ENCODE measurements around the gene LRMDA. TPM values are rescaled to one million over a fixed set of nuclear protein-coding genes. Genes with fewer than 3 reads are reported as not detected.

LRMDA gene
- total RNA-seq, 1 donor from 2014 or later, result 19.4 TPM

DNA sequence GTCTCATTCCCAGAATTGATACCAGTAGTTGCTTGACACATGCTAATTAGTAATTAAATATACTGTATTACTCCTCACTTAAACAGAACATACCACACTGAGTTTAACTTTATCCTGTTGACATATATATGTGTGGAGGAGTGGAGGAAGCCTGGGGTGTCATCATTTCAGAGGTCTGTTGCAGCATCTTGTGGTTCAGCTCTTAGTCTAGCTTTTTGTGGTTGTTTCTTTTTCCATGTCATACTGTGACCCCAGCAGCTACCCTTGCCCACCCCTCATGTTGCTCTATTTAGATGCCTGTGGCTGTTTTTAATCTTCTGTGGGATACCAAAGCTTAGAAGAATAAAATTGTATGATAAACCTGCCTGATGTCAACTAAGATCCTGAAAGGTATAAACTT lies 875.4 kb downstream of the LRMDA start:
- Mint-ChIP-seq H3K27me3 (ENCODE audit: unreplicated experiment) (no peaks in the 10 kb centered on the region), H3K4me1 (ENCODE audit: unreplicated experiment) (peaks cover 31% of the 10 kb centered on the region), H3K9me3 (ENCODE audit: unreplicated experiment) (no peaks in the 10 kb centered on the region), H3K27ac (ENCODE audit: unreplicated experiment) (no peak overlapping the region), H3K4me3 (ENCODE audit: unreplicated experiment) (no peak overlapping the region), H3K36me3 (ENCODE audit: low read depth, unreplicated experiment) (no peaks in the 10 kb centered on the region)
- TF ChIP-seq, protein P1, sequence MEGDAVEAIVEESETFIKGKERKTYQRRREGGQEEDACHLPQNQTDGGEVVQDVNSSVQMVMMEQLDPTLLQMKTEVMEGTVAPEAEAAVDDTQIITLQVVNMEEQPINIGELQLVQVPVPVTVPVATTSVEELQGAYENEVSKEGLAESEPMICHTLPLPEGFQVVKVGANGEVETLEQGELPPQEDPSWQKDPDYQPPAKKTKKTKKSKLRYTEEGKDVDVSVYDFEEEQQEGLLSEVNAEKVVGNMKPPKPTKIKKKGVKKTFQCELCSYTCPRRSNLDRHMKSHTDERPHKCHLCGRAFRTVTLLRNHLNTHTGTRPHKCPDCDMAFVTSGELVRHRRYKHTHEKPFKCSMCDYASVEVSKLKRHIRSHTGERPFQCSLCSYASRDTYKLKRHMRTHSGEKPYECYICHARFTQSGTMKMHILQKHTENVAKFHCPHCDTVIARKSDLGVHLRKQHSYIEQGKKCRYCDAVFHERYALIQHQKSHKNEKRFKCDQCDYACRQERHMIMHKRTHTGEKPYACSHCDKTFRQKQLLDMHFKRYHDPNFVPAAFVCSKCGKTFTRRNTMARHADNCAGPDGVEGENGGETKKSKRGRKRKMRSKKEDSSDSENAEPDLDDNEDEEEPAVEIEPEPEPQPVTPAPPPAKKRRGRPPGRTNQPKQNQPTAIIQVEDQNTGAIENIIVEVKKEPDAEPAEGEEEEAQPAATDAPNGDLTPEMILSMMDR (IDR thresholded peaks at IDR 0.05; ENCODE audit: unreplicated experiment), result no peak
- DNase-seq (ENCODE audit: low spot score), result no peak

DNA sequence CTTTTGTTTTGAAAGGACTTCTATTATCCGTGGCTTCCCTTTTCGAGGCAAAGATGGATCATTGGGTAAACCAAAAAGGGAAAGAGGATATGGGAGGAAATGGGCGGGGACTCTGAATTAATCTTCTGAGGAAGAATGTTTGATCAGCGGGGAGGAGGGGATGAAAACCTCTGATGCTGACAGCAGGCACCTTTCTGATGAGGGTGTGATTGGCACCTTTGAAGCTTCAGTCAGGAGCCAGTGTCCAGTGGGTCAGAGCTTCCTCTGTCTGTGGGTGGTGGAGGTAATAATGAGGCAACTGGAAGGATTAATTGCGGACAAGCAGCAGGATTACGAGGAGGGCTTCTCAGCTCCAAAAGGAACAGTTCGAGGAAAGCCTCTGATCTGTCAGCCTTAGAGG lies 877.6 kb downstream of the LRMDA start:
- H3K27ac Mint-ChIP-seq (ENCODE audit: unreplicated experiment), result no peak overlapping the region
- no peak overlapping the region for H3K4me3 Mint-ChIP-seq (ENCODE audit: unreplicated experiment)
- DNase-seq (ENCODE audit: low spot score), result no peak
- H3K36me3 Mint-ChIP-seq (ENCODE audit: low read depth, unreplicated experiment), result no peaks in the 10 kb centered on the region
- TF ChIP-seq, protein P1 (IDR thresholded peaks at IDR 0.05; ENCODE audit: unreplicated experiment), result no peak
- no peaks in the 10 kb centered on the region for H3K9me3 Mint-ChIP-seq (ENCODE audit: unreplicated experiment)
- no peaks in the 10 kb centered on the region for H3K27me3 Mint-ChIP-seq (ENCODE audit: unreplicated experiment)
- H3K4me1 Mint-ChIP-seq (ENCODE audit: unreplicated experiment), result peaks cover 11% of the 10 kb centered on the region

DNA sequence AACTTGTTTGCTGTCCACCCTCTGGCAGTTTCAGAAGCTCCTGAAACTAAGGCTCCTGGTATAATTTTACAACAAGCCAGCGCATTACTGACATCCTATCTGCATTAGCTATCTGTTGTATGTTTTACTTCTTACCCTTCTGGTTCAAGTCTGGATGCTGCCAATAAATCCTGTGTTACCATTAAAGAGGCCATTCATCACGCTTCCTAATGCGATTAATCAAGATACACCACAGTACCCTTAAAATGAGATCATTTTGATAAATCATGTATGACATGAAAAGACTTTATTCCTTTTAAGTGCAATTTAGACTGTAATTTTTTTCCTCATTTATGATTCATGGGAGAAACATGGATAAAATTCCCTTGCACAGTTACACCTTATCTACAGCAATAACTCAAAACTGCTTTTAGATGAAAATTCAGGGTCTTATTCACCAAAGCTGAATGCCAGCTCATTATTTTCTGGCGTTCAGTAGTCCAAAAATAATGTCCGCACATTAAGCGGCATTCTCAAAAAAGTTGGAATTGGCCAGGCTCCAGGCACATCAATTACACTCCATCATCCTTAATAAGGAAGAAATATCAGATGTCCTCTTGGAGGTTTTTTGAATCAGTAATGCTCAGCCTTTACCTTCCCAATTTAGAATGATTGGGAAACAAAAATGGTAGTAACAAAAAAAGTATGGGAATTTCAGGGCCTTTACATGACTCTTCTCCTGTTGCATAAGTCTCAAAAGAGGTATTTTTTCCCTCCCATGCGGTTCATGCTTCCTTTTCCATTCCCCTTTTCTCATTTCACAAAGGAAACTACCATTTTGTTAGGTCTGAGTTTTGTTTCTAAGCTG lies 878.5 kb downstream of the LRMDA start:
- Mint-ChIP-seq H3K36me3 (ENCODE audit: low read depth, unreplicated experiment) (no peaks in the 10 kb centered on the region), H3K4me3 (ENCODE audit: unreplicated experiment) (no peak overlapping the region), H3K9me3 (ENCODE audit: unreplicated experiment) (no peaks in the 10 kb centered on the region), H3K4me1 (ENCODE audit: unreplicated experiment) (peaks cover 5% of the 10 kb centered on the region), H3K27ac (ENCODE audit: unreplicated experiment) (no peak overlapping the region), H3K27me3 (ENCODE audit: unreplicated experiment) (no peaks in the 10 kb centered on the region)
- no peak for DNase-seq (ENCODE audit: low spot score)
- TF ChIP-seq, protein P1 (IDR thresholded peaks at IDR 0.05; ENCODE audit: unreplicated experiment), result no peak

DNA sequence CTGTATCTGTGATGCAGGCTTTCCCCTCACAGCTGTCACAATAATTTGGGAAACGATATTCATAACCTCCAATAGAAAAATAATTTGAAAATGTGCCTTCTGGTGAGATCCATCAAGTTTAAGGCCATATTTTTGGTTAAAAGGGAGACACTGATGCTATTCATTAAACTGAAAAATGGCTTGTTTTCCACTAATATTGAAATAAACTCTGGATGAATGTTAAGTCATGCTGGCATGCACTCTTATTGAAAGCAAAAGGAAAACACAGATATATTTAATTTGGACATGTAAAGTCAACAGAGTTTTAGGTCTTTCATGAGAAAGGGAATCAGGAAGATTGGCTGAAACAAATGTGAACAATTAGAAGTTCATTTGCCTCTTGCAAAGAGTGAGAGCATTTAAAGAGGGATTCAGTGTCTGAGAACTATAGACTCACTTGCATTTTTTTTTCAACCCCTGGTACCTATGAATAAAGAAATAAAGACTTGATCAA lies 879.2 kb downstream of the LRMDA start:
- Mint-ChIP-seq H3K9me3 (ENCODE audit: unreplicated experiment) (no peaks in the 10 kb centered on the region), H3K4me1 (ENCODE audit: unreplicated experiment) (peaks cover 5% of the 10 kb centered on the region)

More for the DNA sequence above, 879.2 kb downstream of the LRMDA start:
- Mint-ChIP-seq H3K4me3 (ENCODE audit: unreplicated experiment) (no peak overlapping the region), H3K27ac (ENCODE audit: unreplicated experiment) (no peak overlapping the region), H3K27me3 (ENCODE audit: unreplicated experiment) (no peaks in the 10 kb centered on the region), H3K36me3 (ENCODE audit: low read depth, unreplicated experiment) (no peaks in the 10 kb centered on the region)
- no peak for DNase-seq (ENCODE audit: low spot score)
- TF ChIP-seq, protein P1 (IDR thresholded peaks at IDR 0.05; ENCODE audit: unreplicated experiment), result no peak
